Keratinocyte (primary cell): ENCODE measurements around the gene MORN2.

Source experiments
- CTCF ChIP-seq, 3 experiments: IDR thresholded peaks in 1 of 3; conservative IDR thresholded peaks in 1 of 3; optimal IDR thresholded peaks in 1 of 3; 2 replicates in 2 of 3; 3 replicates in 1 of 3; pipeline versions ENCODE3 to v1.5.1; 2011; ENCODE audit warnings: low read length in 3 of 3, mild to moderate bottlenecking in 3 of 3, moderate library complexity in 2 of 3, control low read depth in 1 of 3, inconsistent platforms in 1 of 3; ENCODE audit not compliant: insufficient read depth in 2 of 3; ENCODE audit errors: extremely low read depth in 1 of 3
- EZH2 ChIP-seq: IDR thresholded peaks from one replicate; pipeline ENCODE4 v1.6.1; 2012; ENCODE audit warnings: inconsistent platforms, mild to moderate bottlenecking, low read length, moderate library complexity

DNA sequence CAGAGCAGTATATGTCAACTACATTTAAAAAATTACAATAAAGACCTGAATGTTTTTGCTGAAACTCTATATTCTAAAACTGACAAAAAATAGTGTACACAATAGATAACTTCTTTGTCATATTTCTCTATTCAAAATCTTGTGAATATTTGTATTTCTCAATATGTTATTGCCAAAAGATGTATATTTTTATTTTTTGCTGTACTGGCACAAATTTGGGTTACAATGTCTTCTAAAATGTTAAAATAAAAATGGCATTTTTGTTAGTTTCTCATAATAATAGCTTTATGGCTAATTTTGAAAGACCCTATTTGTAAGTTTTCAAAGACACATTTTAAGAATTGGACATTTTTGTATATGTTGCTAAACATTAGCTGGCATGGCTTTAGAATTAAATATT lies 13.3 kb downstream of the MORN2 start:
- TF ChIP-seq CTCF (optimal IDR thresholded peaks at IDR 0.05 in 1 of 3, IDR thresholded peaks at IDR 0.05 in 1 of 3, conservative IDR thresholded peaks at IDR 0.05 in 1 of 3; ENCODE audit: extremely low read depth in 1 of 3, insufficient read depth in 2 of 3, low read length in 3 of 3) (no peak), EZH2 (no peak)
